ENCODE measurements around the gene PDGFC.

The PDGFC gene

DNA sequence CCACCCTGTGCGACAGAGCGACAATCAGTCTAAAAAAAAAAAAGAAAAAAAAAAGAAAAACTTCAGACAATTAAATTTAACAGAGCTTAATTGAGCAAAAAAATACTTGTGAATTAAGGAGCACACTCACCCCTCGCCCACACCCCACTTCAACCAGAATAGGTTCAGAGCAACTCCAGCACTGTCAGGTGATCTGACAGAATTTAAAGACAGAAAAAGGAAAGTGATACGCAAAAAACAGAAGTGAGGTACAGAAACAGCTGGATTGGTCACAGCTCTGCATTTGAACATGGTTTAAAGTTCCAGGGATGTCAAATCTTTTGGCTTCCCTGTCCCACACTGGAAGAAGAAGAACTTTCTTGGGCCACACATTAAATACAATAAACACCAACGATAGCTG is 174.4 kb downstream of the PDGFC start:
- H3K27ac Mint-ChIP-seq = no peak overlapping the region
- DNase-seq (ENCODE audit: low spot score in 2 of 2) = no peak

DNA sequence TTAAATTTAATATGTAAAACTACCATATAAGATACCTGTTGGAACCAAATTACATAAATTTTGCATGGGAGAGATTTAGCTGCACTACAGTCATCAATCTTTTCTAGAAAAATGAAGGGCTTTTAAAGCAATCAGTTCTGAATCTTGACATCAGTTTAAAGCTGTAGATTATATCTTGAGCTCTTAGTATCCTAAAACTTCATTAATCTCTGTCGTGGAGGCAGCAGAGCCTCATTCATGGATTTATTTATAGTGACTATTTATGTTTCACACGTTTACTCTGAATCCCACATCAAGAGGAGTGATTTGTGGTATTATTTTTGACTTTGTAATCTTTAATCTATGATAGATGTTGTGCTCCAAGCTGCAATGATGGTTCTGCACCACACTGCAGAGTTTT is 175.9 kb downstream of the PDGFC start:
- H3K4me3 Mint-ChIP-seq = no peak overlapping the region
- no peaks in the 10 kb centered on the region for H3K9me3 Mint-ChIP-seq
- ATAC-seq (ENCODE audit: low read depth) = no peak
- no peaks in the 10 kb centered on the region for H3K4me1 Mint-ChIP-seq
- no peak overlapping the region for H3K27ac Mint-ChIP-seq
- DNase-seq (ENCODE audit: low spot score in 2 of 2) = no peak
- no peaks in the 10 kb centered on the region for H3K36me3 Mint-ChIP-seq
- no peaks in the 10 kb centered on the region for H3K27me3 Mint-ChIP-seq

More for the DNA sequence above, 174.4 kb downstream of the PDGFC start:
- Mint-ChIP-seq H3K36me3 (no peaks in the 10 kb centered on the region), H3K4me1 (no peaks in the 10 kb centered on the region), H3K27me3 (no peaks in the 10 kb centered on the region), H3K4me3 (no peak overlapping the region), H3K9me3 (no peaks in the 10 kb centered on the region)
- ATAC-seq (ENCODE audit: low read depth) = no peak

DNA sequence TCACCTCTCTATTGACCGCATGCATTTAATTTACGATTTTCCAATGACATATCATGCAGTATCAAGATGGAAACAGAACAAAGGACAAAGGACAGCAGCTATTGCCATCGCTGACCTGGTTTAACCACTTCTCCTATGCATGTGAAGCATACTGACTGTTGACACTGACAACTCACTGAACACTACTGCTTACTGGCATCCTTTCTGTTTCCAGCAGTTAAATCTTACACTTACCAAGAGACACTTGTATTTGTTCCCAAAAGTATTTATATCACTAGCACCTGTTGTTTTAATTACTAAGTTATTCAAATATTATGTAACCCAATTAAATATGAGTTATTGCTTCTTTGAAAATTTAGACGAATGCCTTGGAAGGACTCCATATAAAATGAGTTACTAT is 176.7 kb downstream of the PDGFC start:
- no peak for DNase-seq (ENCODE audit: low spot score in 2 of 2)

DNA sequence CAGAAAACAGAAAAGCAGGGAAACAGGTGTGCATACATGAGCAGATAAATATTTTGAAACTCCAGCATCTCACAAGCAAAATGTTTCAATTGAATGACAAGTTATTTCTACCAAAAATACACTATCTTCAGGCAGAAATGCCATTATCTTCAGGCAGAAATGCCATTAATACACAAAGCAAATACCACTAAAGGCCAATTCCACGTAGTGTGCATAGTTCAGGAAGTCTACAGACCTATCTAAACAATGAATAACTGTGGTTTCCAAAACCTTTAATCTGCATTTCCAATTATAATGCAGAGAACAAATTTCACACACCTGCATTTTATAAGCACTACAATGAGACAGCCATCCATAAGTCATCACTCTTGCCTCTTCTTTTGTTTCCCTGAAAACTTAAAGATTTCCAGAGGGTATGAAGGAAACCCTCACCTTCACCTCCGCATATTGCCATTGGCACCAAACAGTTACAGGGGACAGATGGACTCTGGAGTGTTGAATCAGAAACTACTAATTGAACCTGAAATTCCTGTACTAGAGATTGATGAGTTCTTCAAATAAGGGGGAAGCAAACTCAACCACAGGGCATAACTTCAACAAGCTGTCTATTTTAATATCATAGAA is 179.0 kb downstream of the PDGFC start:
- Mint-ChIP-seq H3K27ac (no peak overlapping the region), H3K4me3 (no peak overlapping the region), H3K36me3 (no peaks in the 10 kb centered on the region), H3K9me3 (no peaks in the 10 kb centered on the region), H3K27me3 (no peaks in the 10 kb centered on the region), H3K4me1 (no peaks in the 10 kb centered on the region)
- ATAC-seq (ENCODE audit: low read depth) (no peak), DNase-seq (ENCODE audit: low spot score in 2 of 2) (no peak)

More for the DNA sequence above, 176.7 kb downstream of the PDGFC start:
- no peaks in the 10 kb centered on the region for H3K27me3 Mint-ChIP-seq
- H3K27ac Mint-ChIP-seq = no peak overlapping the region
- H3K9me3 Mint-ChIP-seq = no peaks in the 10 kb centered on the region
- ATAC-seq (ENCODE audit: low read depth) = no peak
- H3K4me1 Mint-ChIP-seq = no peaks in the 10 kb centered on the region
- H3K36me3 Mint-ChIP-seq = no peaks in the 10 kb centered on the region
- no peak overlapping the region for H3K4me3 Mint-ChIP-seq

DNA sequence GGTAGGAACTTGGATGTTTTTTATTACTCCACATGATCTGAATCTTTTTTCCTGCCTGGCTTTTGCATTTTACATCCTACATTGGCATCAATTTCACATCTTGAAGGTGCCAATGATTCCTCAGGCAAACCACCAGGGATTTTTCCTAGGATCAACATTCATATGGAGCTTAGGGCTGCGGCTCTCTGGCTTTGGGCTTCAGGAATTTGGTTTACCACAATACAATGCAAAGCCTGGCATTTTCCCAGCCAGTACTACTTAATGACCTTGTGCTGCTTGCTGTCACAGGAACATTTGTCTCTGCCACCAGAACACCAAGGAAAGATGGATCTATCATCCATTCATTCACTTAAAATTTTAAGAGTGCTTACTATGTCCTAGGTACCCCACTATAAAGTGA is 180.7 kb downstream of the PDGFC start:
- ATAC-seq (ENCODE audit: low read depth) (no peak), DNase-seq (ENCODE audit: low spot score in 2 of 2) (no peak)
- Mint-ChIP-seq H3K4me3 (no peak overlapping the region), H3K36me3 (no peaks in the 10 kb centered on the region), H3K9me3 (no peaks in the 10 kb centered on the region), H3K27ac (no peak overlapping the region), H3K27me3 (no peaks in the 10 kb centered on the region), H3K4me1 (no peaks in the 10 kb centered on the region)

DNA sequence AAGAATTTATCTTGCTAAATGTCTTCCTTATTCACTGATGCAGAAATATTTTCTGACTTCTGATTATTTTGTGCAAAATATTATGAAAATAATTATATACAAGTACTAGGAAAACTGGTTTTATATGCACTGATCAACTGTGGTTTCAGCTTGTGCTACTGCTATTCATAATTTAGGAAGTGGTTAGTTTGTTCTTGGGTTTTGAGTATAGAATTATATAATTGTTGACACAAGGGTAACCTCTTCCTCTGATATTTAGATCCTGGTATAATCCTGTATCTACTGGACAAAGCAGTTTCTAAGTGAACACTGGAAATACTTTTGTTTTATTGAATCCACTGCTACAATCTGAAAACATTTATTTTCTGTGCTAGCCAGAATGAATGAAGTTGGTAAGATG is 182.8 kb downstream of the PDGFC start:
- ATAC-seq (ENCODE audit: low read depth) = no peak
- no peaks in the 10 kb centered on the region for H3K27me3 Mint-ChIP-seq

DNA sequence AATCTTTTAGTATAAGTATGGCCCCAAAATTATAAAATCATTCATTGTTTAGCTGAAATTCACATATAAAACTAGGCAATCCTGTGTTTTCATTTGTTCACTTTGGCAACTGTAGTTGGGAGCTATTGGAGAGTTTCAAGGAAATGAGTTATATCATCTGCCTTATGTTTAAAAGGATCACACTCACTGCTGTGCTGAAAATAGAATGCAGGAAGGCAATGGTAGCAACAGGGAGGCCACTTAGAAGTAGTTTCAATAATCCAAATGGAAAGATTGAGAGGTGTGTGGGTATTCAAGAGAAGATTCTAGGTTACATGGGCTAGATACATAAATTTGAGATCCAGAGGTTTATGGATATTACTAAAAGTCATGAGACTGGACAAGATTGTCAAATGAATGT is 184.9 kb downstream of the PDGFC start:
- no peak for ATAC-seq (ENCODE audit: low read depth)
- H3K36me3 Mint-ChIP-seq = no peaks in the 10 kb centered on the region
- H3K27me3 Mint-ChIP-seq = no peaks in the 10 kb centered on the region
- H3K9me3 Mint-ChIP-seq = peaks cover 3% of the 10 kb centered on the region
- H3K4me1 Mint-ChIP-seq = no peaks in the 10 kb centered on the region
- no peak overlapping the region for H3K27ac Mint-ChIP-seq
- no peak overlapping the region for H3K4me3 Mint-ChIP-seq
- no peak for DNase-seq (ENCODE audit: low spot score in 2 of 2)

More for the DNA sequence above, 182.8 kb downstream of the PDGFC start:
- Mint-ChIP-seq H3K36me3 (no peaks in the 10 kb centered on the region), H3K9me3 (peaks cover 3% of the 10 kb centered on the region), H3K27ac (no peak overlapping the region), H3K4me3 (no peak overlapping the region), H3K4me1 (no peaks in the 10 kb centered on the region)
- DNase-seq (ENCODE audit: low spot score in 2 of 2) = no peak

DNA sequence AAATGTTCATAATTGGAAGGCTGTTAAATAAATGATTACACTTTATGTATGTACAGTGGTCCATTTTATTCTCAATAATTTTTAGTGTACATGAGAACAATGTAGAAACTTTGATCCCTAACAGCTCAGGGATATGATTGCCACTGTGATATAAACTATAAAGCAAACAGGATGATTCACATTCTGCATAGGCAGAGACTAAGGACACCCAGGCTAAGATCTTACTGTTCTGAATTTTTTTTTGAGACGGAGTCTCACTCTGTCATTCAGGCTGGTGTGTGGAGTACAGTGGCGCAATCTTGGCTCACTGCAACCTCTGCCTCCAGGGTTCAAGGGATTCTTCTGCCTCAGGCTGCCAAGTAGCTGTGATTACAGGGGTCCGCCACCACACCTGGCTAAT is 186.6 kb downstream of the PDGFC start:
- Mint-ChIP-seq H3K27ac (no peak overlapping the region), H3K27me3 (no peaks in the 10 kb centered on the region), H3K36me3 (no peaks in the 10 kb centered on the region), H3K9me3 (peaks cover 3% of the 10 kb centered on the region), H3K4me3 (no peak overlapping the region), H3K4me1 (no peaks in the 10 kb centered on the region)
- DNase-seq (ENCODE audit: low spot score in 2 of 2) = no peak
- no peak for ATAC-seq (ENCODE audit: low read depth)

DNA sequence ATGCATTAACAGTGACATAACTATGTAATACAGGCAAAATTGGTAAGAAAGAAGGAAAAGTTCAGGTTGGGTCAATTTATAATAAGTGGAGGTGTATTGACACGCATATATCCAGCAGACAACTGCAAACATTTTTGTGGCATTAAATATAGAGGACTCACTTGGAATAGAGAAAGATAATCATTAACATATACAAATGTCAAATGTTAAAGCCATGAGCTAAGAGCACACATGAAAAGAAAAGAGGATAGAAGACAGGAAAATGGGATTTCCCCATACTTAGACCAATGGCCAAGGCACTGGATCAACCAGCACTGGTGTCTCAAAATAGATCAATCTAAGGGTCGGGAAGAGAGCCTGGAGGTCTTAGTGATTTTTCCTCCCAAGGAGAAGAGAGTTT is 187.6 kb downstream of the PDGFC start:
- H3K27me3 Mint-ChIP-seq = no peaks in the 10 kb centered on the region
- H3K4me1 Mint-ChIP-seq = no peaks in the 10 kb centered on the region
- no peak overlapping the region for H3K4me3 Mint-ChIP-seq
- H3K27ac Mint-ChIP-seq = no peak overlapping the region
- DNase-seq (ENCODE audit: low spot score in 2 of 2) (no peak), ATAC-seq (ENCODE audit: low read depth) (no peak)
- peaks cover 3% of the 10 kb centered on the region for H3K9me3 Mint-ChIP-seq
- no peaks in the 10 kb centered on the region for H3K36me3 Mint-ChIP-seq

DNA sequence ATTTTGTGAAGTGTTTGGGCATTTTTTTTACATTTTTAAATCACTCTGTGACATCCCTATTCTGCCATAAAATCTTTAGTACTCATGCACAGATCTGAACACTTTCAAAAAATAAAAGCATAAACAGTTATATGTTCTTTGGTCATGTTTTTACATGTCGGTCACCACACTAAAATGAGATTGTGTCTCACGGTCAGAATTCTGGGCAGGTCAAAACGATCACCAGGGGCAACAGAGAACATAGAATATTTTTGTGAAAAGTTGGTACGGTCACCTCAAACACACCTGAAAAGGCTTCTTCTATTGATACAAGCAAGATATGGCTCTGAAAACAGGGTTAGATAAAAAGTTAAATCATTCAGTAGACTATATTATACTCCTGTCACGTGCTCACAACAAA is 189.1 kb downstream of the PDGFC start:
- Mint-ChIP-seq H3K27me3 (no peaks in the 10 kb centered on the region), H3K36me3 (no peaks in the 10 kb centered on the region)

DNA sequence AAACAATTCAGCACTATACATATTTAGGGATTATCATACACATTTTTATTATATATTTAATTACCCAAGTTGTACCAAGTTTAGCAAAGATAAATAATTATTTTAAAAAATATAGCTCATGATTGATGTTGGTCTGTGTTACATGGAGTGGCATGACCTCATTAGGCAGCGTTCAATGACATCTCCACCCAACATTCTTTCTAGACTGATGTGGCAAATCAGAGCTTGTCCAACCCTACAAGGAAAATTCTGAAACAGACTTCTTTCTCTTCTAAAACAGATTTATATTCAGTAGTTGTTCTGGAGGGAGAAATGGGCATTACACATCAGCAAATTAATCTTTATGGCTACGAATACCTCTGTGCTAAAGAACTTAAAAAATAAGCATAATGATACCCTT is 189.7 kb downstream of the PDGFC start:
- Mint-ChIP-seq H3K36me3 (no peaks in the 10 kb centered on the region), H3K9me3 (peaks cover 3% of the 10 kb centered on the region)
- no peak for DNase-seq (ENCODE audit: low spot score in 2 of 2)

More for the DNA sequence above, 189.1 kb downstream of the PDGFC start:
- H3K27ac Mint-ChIP-seq = no peak overlapping the region
- peaks cover 3% of the 10 kb centered on the region for H3K9me3 Mint-ChIP-seq
- ATAC-seq (ENCODE audit: low read depth) = no peak
- no peaks in the 10 kb centered on the region for H3K4me1 Mint-ChIP-seq
- no peak for DNase-seq (ENCODE audit: low spot score in 2 of 2)
- H3K4me3 Mint-ChIP-seq = no peak overlapping the region

DNA sequence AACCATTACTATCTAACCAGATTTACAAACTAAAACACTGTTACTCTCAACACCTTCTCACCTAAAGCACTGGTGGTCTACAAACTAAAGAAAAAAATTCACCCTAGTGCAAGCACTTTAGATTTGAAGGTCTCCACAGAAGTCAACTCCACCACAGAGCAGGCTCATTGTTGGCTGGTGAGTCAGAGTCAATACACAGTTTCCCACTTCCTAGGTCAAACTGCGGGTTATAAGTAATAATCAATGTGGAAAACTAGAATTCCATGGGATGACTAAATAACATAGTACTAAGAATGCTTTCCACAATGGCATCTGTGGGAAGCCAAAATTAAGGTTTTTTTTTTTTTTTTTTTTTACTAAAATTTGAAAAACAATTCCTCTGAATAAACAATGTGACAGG is 191.8 kb downstream of the PDGFC start:
- ATAC-seq (ENCODE audit: low read depth) (no peak), DNase-seq (ENCODE audit: low spot score in 2 of 2) (no peak)
- Mint-ChIP-seq H3K9me3 (peaks cover 3% of the 10 kb centered on the region), H3K4me3 (no peak overlapping the region), H3K27me3 (no peaks in the 10 kb centered on the region), H3K36me3 (no peaks in the 10 kb centered on the region), H3K27ac (no peak overlapping the region), H3K4me1 (no peaks in the 10 kb centered on the region)

More for the DNA sequence above, 189.7 kb downstream of the PDGFC start:
- no peak for ATAC-seq (ENCODE audit: low read depth)
- Mint-ChIP-seq H3K4me1 (no peaks in the 10 kb centered on the region), H3K27me3 (no peaks in the 10 kb centered on the region), H3K4me3 (no peak overlapping the region), H3K27ac (no peak overlapping the region)

DNA sequence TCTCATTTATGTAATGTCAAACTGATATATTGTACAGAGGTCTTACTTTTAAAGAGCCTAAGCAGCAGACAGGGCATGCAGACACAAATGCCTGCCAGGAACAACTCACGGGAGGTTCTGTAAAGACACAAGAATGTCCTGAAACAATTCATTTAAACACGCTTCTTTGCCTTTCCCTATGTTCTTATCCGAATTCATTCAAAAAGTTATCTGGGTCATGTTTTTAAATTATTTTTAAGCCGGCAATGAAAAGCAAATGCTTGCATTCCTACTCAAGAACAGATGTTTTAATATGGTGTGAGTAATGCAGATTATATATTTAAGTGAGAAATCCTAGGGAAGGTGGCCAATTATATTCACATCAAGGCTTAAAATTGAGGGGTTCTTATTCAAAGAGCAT is 192.6 kb downstream of the PDGFC start:
- Mint-ChIP-seq H3K36me3 (no peaks in the 10 kb centered on the region), H3K4me1 (no peaks in the 10 kb centered on the region), H3K9me3 (peaks cover 3% of the 10 kb centered on the region), H3K27me3 (no peaks in the 10 kb centered on the region), H3K4me3 (no peak overlapping the region), H3K27ac (no peak overlapping the region)
- ATAC-seq (ENCODE audit: low read depth) (no peak), DNase-seq (ENCODE audit: low spot score in 2 of 2) (no peak)

DNA sequence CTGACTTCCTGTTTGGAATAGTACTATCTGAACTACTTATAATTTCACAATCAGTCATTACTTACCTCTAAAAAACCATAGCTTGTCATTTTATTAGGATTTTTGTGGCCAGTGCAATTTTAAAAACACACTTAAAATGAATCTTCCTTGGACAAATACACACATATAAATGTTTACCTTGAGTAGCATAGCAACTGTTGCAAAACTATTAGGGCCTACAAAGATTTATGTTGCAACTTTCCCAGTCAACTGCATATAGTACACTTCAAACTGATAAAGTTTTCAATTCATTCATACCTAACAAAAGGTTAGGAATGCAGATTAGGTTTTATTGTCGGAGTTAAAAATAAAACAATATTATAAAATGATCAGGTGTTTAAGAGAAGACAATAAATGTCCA is 193.0 kb downstream of the PDGFC start:
- no peaks in the 10 kb centered on the region for H3K4me1 Mint-ChIP-seq
- no peaks in the 10 kb centered on the region for H3K36me3 Mint-ChIP-seq
- H3K27ac Mint-ChIP-seq = no peak overlapping the region
- peaks cover 2% of the 10 kb centered on the region for H3K9me3 Mint-ChIP-seq
- no peaks in the 10 kb centered on the region for H3K27me3 Mint-ChIP-seq
- no peak for DNase-seq (ENCODE audit: low spot score in 2 of 2)
- ATAC-seq (ENCODE audit: low read depth) = no peak
- no peak overlapping the region for H3K4me3 Mint-ChIP-seq

DNA sequence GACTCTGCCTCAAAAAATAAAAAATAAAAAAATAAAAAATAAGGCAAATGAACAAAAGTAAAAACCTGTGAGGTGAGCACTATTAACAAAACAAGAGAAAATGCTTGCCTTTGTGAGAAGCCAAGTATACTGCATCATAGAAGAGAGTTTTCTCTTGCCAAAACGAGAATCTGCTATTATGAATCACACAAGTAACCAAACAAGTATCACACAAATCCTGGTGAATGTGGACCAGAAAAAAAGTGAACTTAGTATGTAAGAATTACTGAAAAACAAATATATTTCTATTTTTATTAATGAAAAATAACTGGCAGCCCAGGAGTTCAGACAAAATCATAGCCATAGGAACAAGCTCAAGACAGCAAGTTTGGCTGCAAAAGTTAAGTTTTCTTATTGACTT is 193.5 kb downstream of the PDGFC start:
- H3K27ac Mint-ChIP-seq = no peak overlapping the region
- no peak overlapping the region for H3K4me3 Mint-ChIP-seq
- no peaks in the 10 kb centered on the region for H3K27me3 Mint-ChIP-seq
- no peaks in the 10 kb centered on the region for H3K4me1 Mint-ChIP-seq
- ATAC-seq (ENCODE audit: low read depth) (no peak), DNase-seq (ENCODE audit: low spot score in 2 of 2) (no peak)
- H3K36me3 Mint-ChIP-seq = no peaks in the 10 kb centered on the region
- peaks cover 2% of the 10 kb centered on the region for H3K9me3 Mint-ChIP-seq
